CD4-positive, alpha-beta T cell (primary cell): ENCODE data around the gene PAGE2. TPM values are rescaled to one million over a fixed set of nuclear protein-coding genes. Genes with fewer than 3 reads are reported as not detected.
"Not testable (repeated sequence)": the region's sequence is repeated elsewhere in the genome, so short reads cannot be mapped to it uniquely, and the experiment has no call there.

ENCODE experiments used
- ATAC-seq: fragments of 200-7000 bp; cut with Tn5 transposase; one replicate; pipeline ENCODE4 v1.10.0; 2022; ENCODE audit warnings: mild to moderate bottlenecking; ENCODE audit not compliant: poor library complexity
- CTCF ChIA-PET: fragments of 350-600 bp; sonication (Branson Sonifier 250); formaldehyde crosslinking; loops from one replicate; lab custom pipeline; 2021; ENCODE audit warnings: antibody characterized with exemption, inconsistent platforms; lab: Charles Lee
- POLR2A ChIA-PET: fragments of 350-600 bp; sonication (Branson Sonifier 250); formaldehyde crosslinking; loops from one replicate; lab custom pipeline; 2021; ENCODE audit warnings: antibody characterized with exemption, inconsistent platforms; lab: Charles Lee
- DNase-seq, 14 experiments: peaks; one replicate each; pipeline ENCODE4 v3.0.0-alpha.2; 2013 to 2020; ENCODE audit warnings: mixed read lengths in 2 of 14
- H3K27ac ChIP-seq, 2 donors: one replicate each; pipeline versions ENCODE4 v1.5.1 to v1.7.0; 2013; ENCODE audit warnings: low read length in 2 of 2, low read depth in 1 of 2, mild to moderate bottlenecking in 1 of 2
- H3K27me3 ChIP-seq, 2 experiments: 1 replicate in 1 of 2; 2 replicates in 1 of 2; pipeline versions ENCODE4 v1.6.1 to v1.7.0; 2013; ENCODE audit warnings: low read length in 2 of 2, control low read depth in 1 of 2, mild to moderate bottlenecking in 1 of 2, moderate library complexity in 1 of 2; ENCODE audit not compliant: insufficient read depth in 2 of 2, control insufficient read depth in 1 of 2
- H3K36me3 ChIP-seq: one replicate; pipeline ENCODE4 v1.6.1; 2013; ENCODE audit warnings: low read length, control low read depth; ENCODE audit not compliant: insufficient read depth
- H3K4me1 ChIP-seq: one replicate; pipeline ENCODE4 v1.6.1; 2013; ENCODE audit warnings: low read length, control low read depth; ENCODE audit not compliant: insufficient read depth
- H3K4me3 ChIP-seq: one replicate; pipeline ENCODE4 v1.5.1; 2013; ENCODE audit warnings: mild to moderate bottlenecking, low read length, moderate library complexity
- H3K9me3 ChIP-seq, 2 experiments: 1 replicate in 1 of 2; 2 replicates in 1 of 2; pipeline versions ENCODE4 v1.6.1 to v1.7.0; 2013; ENCODE audit warnings: low read length in 2 of 2, mild to moderate bottlenecking in 2 of 2, control low read depth in 1 of 2, moderate library complexity in 1 of 2; ENCODE audit not compliant: control insufficient read depth in 1 of 2, insufficient read depth in 1 of 2
- H3K27ac Mint-ChIP-seq: one replicate; pipeline ENCODE4 v1.8.0; 2020; ENCODE audit warnings: mixed read lengths
- H3K27me3 Mint-ChIP-seq: one replicate; pipeline ENCODE4 v1.8.0; 2021; ENCODE audit warnings: mixed read lengths
- H3K36me3 Mint-ChIP-seq: one replicate; pipeline ENCODE4 v1.8.0; 2021; ENCODE audit warnings: low read depth, mixed read lengths
- H3K4me1 Mint-ChIP-seq: one replicate; pipeline ENCODE4 v1.8.0; 2021; ENCODE audit warnings: low read depth, mixed read lengths
- H3K4me3 Mint-ChIP-seq: one replicate; pipeline ENCODE4 v1.8.0; 2020; ENCODE audit warnings: mild to moderate bottlenecking, mixed read lengths
- H3K9me3 Mint-ChIP-seq: one replicate; pipeline ENCODE4 v1.8.0; 2020; ENCODE audit warnings: mixed read lengths
- CTCF ChIP-seq: fragments of 200-600 bp; IDR thresholded peaks from one replicate; pipeline ENCODE4 v1.8.0; 2022; ENCODE audit warnings: antibody characterized with exemption, mild to moderate bottlenecking
- intact Hi-C, 2 experiments: fragments of 100-400 bp; cut with DNase I in 1 of 2; cut with micrococcal nuclease in 1 of 2; formaldehyde crosslinking; loops; one replicate each; pipeline versions ENCODE4 v1.15.1 to v1.9.0; 2023 to 2025; cut with DNase I, micrococcal nuclease
- total RNA-seq, 174 experiments: library from RNA in 2 of 174; stranded (reverse) in 2 of 174; gene quantifications; one replicate each; pipeline ENCODE4 v1.2.3 and lab custom pipeline; 2021 to 2026

Gene PAGE2
- total RNA-seq, 2 experiments from 2014 or later, result not detected

GRCh38 chrX:55107911-55108310 is 19.1 kb downstream of the PAGE2 start:
- intact Hi-C loops, result no loop called here
- Histone ChIP-seq H3K9me3 (no peaks in the 10 kb centered on the region), H3K36me3 (no peaks in the 10 kb centered on the region), H3K27me3 (no peaks in the 10 kb centered on the region), H3K4me3 (no peak overlapping the region), H3K27ac (no peak overlapping the region), H3K4me1 (no peaks in the 10 kb centered on the region)
- no peak overlapping the region for H3K27ac Mint-ChIP-seq
- no peaks in the 10 kb centered on the region for H3K4me1 Mint-ChIP-seq
- no peak for TF ChIP-seq CTCF
- H3K9me3 Mint-ChIP-seq, result no peaks in the 10 kb centered on the region
- DNase-seq, result no peak
- no peaks in the 10 kb centered on the region for H3K36me3 Mint-ChIP-seq
- H3K27me3 Mint-ChIP-seq, result no peaks in the 10 kb centered on the region
- ChIA-PET CTCF (no interaction called here), POLR2A (no interaction called here)
- no peak overlapping the region for H3K4me3 Mint-ChIP-seq
- ATAC-seq, result no peak

GRCh38 chrX:55109306-55109705 is 20.5 kb downstream of the PAGE2 start:
- no peaks in the 10 kb centered on the region for H3K4me1 ChIP-seq
- ChIA-PET CTCF (no interaction called here), POLR2A (no interaction called here)
- no peaks in the 10 kb centered on the region for H3K27me3 Mint-ChIP-seq
- no peaks in the 10 kb centered on the region for H3K9me3 Mint-ChIP-seq
- DNase-seq (no peak), ATAC-seq (no peak)
- H3K4me3 ChIP-seq, result no peak overlapping the region
- no peak overlapping the region for H3K4me3 Mint-ChIP-seq
- H3K27ac Mint-ChIP-seq, result no peak overlapping the region
- no peaks in the 10 kb centered on the region for H3K36me3 ChIP-seq
- no peaks in the 10 kb centered on the region for H3K36me3 Mint-ChIP-seq
- intact Hi-C loops, result no loop called here
- H3K9me3 ChIP-seq, result no peaks in the 10 kb centered on the region
- TF ChIP-seq CTCF, result no peak
- H3K4me1 Mint-ChIP-seq, result no peaks in the 10 kb centered on the region
- H3K27ac ChIP-seq, result no peak overlapping the region
- H3K27me3 ChIP-seq, result no peaks in the 10 kb centered on the region

- ChIA-PET CTCF (no interaction called here), POLR2A (no interaction called here)
- Histone ChIP-seq H3K36me3 (no peaks in the 10 kb centered on the region), H3K27me3 (peaks cover 0 to 5% of the 10 kb centered on the region in 2 experiments), H3K4me1 (no peaks in the 10 kb centered on the region), H3K4me3 (no peak overlapping the region), H3K9me3 (no peaks in the 10 kb centered on the region), H3K27ac (no peak overlapping the region)
- H3K9me3 Mint-ChIP-seq, result no peaks in the 10 kb centered on the region
- no peaks in the 10 kb centered on the region for H3K36me3 Mint-ChIP-seq
- no peaks in the 10 kb centered on the region for H3K27me3 Mint-ChIP-seq
- no peak for TF ChIP-seq CTCF
- ATAC-seq, result no peak
- H3K4me3 Mint-ChIP-seq, result no peak overlapping the region
- H3K27ac Mint-ChIP-seq, result no peak overlapping the region
- intact Hi-C loops, result no loop called here
- no peaks in the 10 kb centered on the region for H3K4me1 Mint-ChIP-seq
- DNase-seq, result no peak
Measured at GRCh38 chrX:55111578-55112254, 22.9 kb downstream of the PAGE2 start.

- H3K27ac ChIP-seq, H3K27me3 ChIP-seq, H3K9me3 Mint-ChIP-seq, H3K36me3 Mint-ChIP-seq, ATAC-seq, H3K4me3 ChIP-seq, H3K27me3 Mint-ChIP-seq, intact Hi-C loops, POLR2A ChIA-PET, H3K27ac Mint-ChIP-seq, H3K4me3 Mint-ChIP-seq, H3K36me3 ChIP-seq, H3K9me3 ChIP-seq, CTCF ChIA-PET, DNase-seq: not testable (repeated sequence)
- peaks cover 21% of the 10 kb centered on the region for H3K4me1 Mint-ChIP-seq
- peaks cover 12% of the 10 kb centered on the region for H3K4me1 ChIP-seq
Measured at GRCh38 chrX:55116589-55116988, 27.8 kb downstream of the PAGE2 start.
